NCI-H2029 treated with DMSO at 0.1 percent for 48 hours (cell line): Measurements from ENCODE around the gene SLC25A11.
"Not testable (repeated sequence)": the region's sequence is repeated elsewhere in the genome, so short reads cannot be mapped to it uniquely, and the experiment has no call there.

Source experiments
- DNase-seq: peaks from one replicate; lab custom pipeline; 2025; lab: John Stamatoyannopoulos, UW

Gene SLC25A11

GRCh38 chr17:4945176-4945943 lies 5.5 kb upstream of the SLC25A11 start:
- DNase-seq, result no peak

GRCh38 chr17:4944554-4945175 lies 4.8 kb upstream of the SLC25A11 start:
- DNase-seq, result no peak

DNA sequence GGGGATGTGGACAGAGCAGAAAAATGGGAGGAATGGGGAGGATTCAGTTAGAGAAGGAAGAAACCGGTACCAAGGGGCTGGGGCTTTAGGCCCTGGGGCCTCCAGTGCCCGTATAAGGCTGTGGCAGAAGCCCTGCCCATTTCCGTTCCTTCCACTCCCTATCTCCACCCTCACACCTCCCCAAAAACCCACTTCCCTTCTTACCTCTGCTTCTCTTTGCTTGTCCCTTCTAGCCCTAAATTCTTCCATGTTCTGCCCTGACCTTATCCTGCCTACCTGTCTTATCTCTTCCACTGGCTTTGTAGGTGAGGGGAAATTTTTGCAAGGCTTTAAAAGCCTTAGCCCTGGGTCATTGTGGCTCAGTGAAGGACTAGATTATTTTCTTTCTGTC lies 4.3 kb upstream of the SLC25A11 start:
- no peak for DNase-seq

DNA sequence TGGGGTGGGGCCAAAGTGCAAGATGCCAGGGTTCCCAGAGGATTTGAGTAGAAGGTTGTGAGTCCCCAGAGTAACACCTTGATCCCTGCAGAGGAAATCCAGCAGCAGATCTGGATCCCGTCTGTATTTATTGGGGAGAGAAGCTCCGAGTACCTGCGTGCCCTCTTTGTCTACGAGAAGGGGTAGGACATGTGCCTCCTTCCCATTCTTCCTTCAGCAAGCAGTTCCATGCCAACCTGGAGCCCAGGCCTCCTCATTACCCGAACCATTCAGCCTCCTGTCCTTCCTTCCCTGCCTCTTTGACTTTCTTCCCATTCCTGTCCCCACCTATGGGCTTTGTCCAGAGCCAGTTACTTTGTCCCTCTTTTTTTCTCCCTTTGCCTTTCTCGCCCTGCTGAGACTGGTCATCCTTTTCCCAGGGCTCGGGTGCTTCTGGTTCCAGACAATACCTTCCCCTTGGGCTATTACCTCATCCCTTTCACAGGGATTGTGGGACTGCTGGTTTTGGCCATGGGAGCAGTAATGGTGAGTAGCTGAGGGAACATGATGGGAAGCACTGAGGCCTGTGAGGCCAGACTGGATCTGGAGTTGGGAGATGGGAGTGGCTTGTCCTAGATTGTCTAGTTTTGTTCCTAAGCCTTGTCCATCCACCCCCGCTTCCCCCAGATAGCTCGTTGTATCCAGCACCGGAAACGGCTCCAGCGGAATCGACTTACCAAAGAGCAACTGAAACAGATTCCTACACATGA lies 3.1 kb upstream of the SLC25A11 start:
- no peak for DNase-seq

DNA sequence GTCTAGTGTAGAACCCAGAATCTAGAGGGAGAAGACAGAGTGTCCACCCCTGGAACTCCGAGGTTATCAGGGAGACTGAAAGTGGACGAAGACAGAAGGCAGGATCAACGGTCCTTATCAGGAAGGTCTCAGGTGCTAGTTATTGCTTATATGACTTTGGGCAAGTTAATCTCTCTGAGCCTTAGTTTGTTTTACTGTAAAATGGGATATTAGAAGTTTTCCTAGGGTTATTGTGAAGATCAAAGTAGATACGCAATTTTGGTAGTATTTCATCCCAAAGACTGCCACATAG lies 1.4 kb upstream of the SLC25A11 start:
- no peak for DNase-seq

GRCh38 chr17:4940555-4941318 lies 891 bp upstream of the SLC25A11 start:
- no peak for DNase-seq

GRCh38 chr17:4939546-4939795 lies 375 bp downstream of the SLC25A11 start:
- DNase-seq, result no peak

- no peak for DNase-seq
These were observed 929 bp downstream of the SLC25A11 start for GRCh38 chr17:4938688-4939545.

GRCh38 chr17:4938069-4938491 lies 1.8 kb downstream of the SLC25A11 start:
- no peak for DNase-seq

- DNase-seq, result no peak
These were observed 2.3 kb downstream of the SLC25A11 start for GRCh38 chr17:4937553-4937952.

DNA sequence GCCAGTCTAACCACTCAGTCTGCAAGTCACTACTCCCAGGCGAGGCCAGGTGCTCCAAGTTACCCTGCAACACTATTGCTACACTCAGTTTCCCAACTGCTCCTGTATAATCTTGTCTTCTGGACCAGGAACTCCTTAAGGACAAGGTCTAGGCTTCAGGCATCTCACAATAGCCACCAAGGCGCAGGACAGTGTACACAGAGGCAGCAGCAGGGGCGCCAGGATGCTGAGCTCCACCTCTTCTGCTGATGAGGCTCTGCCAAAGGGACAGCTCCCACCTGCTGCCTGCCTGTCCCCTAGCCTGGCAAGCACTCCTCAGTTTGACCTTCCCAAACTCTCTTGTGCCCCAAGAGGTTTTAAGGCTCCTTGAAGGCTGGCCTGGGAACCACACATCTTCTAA lies 3.4 kb downstream of the SLC25A11 start:
- no peak for DNase-seq

DNA sequence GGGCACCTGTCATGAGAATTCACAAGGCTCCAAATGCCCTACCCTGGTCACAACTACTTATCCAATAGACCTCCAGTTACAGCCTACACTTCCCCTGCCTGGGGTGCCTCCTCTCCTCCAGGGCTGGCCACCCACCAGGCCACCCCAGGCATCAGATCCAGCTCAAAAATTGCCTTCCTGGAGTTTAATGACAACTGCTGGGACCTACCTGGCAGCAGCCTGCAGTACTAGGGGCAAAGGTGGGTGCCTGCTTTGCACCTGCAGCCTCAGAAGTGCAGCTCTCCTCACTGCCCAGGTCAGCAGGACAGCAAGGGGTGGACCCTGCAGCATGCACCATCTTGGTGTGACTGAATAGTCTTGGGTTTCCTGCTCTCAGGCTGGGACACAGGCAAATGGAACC lies 4.2 kb downstream of the SLC25A11 start:
- DNase-seq, result no peak

DNA sequence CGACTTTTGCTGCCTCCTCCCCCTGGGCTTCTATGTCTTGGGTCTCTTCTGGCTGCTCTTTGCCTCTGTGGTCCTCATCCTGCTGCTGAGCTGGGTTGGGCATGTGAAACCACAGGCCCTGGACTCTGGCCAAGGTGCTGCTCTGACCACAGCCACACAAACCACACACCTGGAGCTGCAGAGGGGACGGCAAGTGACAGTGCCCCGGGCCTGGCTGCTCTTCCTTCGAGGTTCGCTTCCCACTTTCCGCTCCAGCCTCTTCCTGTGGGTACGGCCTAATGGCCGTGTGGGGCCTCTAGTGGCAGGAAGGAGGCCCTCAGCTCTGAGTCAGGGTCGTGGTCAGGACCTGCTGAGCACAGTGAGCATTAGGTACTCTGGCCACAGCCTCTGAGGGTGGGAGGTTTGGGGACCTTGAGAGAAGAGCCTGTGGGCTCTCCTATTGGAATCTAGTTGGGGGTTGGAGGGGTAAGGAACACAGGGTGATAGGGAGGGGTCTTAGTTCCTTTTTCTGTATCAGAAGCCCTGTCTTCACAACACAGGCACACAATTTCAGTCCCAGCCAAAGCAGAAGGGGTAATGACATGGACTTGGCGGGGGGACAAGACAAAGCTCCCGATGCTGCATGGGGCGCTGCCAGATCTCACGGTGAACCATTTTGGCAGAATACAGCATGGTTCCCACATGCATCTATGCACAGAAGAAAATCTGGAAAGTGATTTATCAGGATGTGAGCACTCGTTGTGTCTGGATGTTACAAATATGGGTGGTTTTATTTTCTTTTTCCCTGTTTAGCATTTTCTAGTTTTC lies 5.5 kb downstream of the SLC25A11 start:
- no peak for DNase-seq

GRCh38 chr17:4933646-4934045 lies 6.2 kb downstream of the SLC25A11 start:
- DNase-seq, result no peak

DNA sequence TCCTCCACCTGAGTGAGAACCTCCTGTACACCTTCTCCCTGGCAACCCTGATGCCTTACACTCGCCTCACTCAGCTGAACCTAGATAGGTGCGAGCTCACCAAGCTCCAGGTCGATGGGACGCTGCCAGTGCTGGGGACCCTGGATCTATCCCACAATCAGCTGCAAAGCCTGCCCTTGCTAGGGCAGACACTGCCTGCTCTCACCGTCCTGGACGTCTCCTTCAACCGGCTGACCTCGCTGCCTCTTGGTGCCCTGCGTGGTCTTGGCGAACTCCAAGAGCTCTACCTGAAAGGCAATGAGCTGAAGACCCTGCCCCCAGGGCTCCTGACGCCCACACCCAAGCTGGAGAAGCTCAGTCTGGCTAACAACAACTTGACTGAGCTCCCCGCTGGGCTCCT lies 7.1 kb downstream of the SLC25A11 start:
- no peak for DNase-seq

DNA sequence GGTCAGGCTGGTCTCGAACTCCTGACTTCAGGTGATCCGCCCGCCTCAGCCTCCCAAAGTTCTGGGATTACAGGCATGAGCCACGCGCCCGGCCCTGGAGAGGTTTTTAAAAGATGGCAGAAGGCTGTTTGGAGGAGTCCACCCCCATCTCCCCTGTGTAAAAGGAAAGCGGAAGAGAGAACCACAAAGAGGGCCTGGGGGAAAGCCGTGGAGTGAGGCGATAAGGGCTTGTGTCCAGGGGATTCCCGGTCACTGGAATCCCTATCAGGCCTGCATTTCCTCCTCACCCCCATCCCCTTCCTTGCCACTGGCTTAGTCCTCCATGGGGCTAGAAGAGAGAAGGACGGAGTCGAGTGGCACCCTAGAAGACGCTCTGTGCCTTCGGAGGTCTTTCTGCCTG lies 7.9 kb downstream of the SLC25A11 start, which contains the start of gene GP1BA:
TSS of gene GP1BA (plus strand) at position 315 of the 400 bp plus-strand sequence. CDS start 328 bp downstream, outside the sequence.
- DNase-seq, result no peak

GRCh38 chr17:4928881-4929280 lies 11.0 kb downstream of the SLC25A11 start:
- DNase-seq, result no peak

DNA sequence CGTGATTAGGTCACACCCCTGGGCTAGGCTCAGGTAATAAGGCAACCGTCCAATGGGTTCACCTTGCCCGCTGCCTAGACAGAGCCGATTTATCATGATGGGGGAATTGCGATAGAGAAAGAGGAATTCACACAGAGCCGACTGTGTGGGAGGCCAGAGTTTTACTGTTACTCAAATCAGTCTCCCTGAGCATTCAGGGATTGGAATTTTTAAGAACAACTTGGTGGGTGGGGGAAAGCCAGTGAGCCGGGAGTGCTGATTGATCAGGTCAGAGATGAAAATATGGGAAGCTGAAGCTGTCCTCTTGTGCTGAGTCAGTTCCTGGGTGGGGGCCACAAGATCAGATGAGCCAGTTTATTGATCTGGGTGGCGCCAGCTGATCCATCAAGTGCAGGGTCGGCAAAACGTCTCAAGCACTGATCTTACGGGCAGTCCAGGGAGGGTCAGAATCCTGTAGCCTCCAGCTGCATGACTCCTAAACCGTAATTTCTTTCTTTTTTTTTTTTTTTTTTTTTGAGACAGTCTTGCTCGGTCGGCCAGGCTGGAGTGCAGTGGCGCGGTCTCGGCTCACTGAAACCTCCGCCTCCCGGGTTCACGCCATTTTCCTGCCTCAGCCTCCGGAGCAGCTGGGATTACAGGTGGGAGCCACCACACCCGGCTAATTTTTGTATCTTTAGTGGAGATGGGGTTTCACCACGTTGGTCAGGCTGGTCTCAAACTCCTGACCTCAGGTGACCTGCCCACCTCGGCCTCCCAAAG lies 13.1 kb downstream of the SLC25A11 start:
- DNase-seq, result not testable (repeated sequence)

DNA sequence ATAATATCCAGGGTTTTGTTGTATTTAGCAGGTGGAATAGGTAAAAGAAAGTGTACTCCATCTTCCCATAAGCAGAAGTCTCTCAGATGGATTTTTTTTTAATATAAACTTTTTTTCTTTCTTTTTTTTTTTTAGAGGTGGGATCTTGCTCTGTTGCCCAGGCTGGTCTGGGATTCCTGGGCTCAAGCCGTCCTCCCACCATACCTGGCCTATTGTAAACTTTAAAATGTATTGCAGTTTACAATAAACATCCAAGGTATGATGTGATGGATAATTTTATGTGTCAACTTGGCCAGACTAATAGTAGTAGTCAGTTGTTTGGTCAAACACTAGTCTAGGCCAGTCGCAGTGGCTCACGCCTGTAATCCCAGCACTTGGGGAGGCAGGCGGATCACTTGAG lies 18.5 kb downstream of the SLC25A11 start:
- DNase-seq, result no peak
